GM19438 (cell line): Measurements from ENCODE around the gene ANKRD17.

Source experiments
- ATAC-seq: cut with Tn5 transposase; IDR thresholded peaks from one replicate; pipeline ENCODE4 v1.9.1; 2021; ENCODE audit warnings: low read depth; ENCODE audit not compliant: unreplicated experiment

Gene ANKRD17

DNA sequence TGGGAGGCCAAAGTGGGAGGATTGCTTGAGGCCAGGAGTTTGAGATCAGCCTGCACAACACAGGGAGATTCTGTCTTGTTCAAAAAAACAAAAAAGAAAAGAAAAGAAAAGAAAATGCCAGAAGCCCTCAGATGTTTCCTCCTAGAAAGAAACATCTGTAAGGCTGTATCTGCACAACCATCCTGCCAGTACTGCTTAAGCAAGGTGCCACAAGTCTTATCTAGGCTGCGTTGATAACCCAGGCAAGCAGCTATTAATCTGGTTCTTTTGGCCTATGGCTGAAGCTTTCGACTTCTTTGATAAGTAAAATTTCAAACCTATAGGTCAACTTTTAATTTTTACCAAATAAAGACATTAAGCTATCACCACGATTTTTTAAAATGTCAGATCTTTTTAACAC lies 192.2 kb downstream of the ANKRD17 start:
- no peak for ATAC-seq

DNA sequence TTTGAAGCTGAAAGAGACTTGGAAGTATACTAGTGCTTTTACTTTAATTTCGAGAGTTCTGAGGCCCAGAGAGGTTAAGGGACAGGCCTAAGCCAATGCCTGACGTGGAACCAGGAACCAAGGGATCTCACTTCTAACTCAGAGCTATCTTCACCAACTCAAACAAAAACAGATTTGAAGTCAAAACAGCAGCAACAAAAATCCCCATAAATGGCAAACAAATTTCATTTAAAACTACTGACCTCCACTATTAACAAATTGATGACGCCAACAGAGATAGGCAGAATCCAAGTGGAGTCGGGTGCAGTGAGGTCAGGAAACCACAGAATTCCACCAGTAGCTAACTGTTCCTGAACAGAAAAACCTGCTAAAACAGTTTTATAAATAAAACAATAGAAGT lies 194.1 kb downstream of the ANKRD17 start:
- ATAC-seq, result no peak

DNA sequence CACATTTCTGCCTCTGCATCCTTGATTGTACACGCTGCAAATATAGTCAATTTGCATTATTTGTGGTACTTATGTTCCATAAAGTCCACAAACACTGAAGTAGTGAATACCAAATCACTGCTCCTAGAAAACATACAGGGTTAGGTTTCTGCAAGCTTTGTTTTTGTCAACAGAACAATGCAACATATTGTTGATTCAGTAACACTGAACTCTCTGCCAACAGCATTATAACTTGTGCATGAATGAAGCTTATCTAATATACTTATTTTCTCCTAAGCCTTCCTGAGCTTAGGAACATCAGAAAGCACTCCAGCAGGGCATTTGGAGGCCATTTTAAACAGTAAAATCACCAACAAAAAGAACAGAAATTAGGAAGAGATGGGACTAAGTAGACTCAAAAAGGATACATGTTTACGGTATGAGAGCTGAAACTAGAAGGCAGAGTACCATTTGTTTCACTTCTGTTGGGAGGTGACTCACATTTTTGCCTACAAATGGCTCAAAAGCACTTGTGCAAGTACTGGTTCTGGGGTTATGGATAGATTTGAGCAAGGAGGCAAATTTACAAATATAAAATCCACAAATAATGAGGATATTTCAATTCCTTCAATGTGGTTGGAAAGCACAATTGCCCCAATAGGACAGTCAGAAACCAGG lies 203.2 kb downstream of the ANKRD17 start:
- peak; percentile 98 for ATAC-seq

DNA sequence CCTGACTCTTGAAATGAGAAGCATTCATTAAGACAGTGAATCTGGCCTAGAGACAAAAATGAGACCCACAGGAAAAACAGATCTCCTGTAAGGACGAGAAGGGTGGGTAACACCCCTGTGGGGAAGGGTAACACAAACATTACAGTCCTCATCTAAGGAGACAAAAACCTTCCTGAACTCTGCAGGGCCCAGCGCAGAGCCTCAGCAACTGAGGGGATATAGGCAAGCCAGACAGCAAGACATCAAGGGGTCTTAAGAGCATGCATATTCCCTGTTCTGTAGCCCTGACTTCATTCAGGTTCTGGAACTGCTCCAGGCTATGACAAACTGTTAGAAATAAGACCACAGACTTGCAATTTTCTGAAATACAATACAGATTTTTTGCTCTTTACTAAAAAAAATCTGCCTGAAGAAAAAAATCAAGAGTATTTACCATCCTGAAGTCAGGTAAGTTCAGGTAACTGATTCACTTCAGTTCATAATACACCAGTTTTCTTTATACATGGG lies 204.6 kb downstream of the ANKRD17 start:
- ATAC-seq, result no peak

DNA sequence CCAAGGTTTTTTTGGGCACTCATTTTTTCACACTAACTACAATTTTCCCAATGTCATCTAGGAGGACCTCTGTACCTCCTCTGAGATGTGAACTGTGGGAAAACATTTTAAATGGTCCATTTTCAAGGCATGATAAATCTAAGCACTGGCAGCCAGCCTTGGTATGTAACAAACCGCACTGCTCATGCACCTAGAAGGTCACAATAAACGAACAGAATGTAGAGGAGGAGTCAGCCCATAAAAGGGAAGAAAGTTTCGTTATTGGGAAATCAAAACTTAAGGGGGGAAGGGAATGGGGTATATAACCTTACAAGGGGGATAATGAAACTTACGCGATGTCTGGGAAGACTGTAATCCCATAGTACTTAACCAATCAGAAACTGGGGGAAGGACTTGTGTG lies 205.5 kb downstream of the ANKRD17 start:
- no peak for ATAC-seq

DNA sequence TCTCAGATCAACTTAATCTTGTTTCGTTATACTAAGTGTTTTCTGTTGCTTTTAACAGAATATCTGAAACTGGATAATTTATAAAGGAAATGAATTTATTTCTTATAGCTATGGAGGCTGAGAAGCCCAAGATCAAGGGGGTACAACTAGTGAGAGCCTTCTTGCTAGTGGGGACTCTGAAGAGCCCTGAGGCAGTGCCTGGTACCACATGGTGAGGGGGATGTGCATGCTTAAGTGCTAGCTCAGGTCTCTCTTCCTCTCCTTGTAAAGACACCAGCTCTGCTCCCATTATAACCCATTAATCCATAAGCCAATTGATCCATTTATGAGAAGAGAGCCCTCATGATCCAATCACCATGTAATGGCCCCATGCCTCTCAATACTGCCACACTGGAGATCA lies 207.0 kb downstream of the ANKRD17 start:
- ATAC-seq, result no peak

DNA sequence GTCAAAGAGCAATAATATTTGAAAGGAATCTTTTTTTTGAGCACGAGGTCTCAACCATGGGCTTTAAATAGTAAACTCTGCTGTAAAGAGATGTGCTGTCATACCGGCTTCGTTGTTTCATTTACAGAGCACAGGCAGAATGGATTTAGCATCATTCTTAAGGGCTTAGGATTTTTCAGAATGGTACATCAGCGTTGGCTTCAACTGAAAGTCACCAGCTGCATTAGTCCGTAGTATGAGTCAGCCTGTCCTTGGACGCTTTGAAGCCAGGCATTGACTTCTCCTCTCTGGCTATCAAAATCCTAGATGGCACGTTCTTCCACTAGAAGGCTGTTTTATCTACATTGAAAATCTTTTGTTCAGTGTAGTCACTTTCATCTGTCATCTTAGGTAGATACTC lies 212.7 kb downstream of the ANKRD17 start:
- ATAC-seq, result no peak

DNA sequence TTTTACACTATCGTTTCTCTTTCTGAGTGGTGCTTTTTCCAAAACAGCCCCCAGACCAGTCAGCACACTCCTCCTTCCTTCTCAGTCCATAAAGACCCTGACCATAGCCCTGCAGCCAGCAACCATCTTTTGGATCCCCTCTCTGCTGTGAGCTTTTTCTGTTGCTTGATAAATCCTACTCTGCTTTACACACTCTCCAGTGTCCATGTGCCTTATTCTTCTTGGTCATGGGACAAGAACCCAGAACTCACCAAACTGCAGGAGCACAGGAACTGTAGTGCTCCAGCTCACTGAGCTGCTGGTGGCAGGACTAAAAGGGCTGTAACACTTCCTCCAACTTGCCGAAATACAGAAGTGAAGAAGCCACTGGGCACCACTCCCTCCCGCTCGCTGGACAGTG lies 221.5 kb downstream of the ANKRD17 start:
- no peak for ATAC-seq

DNA sequence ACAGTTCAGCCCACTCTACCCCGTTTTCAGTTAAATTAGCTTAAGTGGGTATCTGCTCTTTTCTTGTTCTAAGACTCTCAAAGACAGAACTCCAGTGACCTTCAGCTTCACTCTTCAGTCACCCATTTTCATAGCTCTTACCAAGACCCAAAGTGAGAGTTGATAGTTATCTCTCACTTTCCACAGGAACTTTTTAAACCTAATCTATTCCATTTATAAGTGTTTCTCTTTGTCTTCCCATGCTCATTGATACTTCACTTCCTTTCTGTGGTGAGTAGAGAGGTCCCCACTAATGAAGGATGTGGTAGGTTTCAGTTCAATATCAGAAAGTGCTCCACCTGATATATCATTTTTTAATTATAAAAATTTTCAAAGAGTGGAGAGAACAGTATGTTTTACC lies 222.5 kb downstream of the ANKRD17 start:
- ATAC-seq, result no peak

DNA sequence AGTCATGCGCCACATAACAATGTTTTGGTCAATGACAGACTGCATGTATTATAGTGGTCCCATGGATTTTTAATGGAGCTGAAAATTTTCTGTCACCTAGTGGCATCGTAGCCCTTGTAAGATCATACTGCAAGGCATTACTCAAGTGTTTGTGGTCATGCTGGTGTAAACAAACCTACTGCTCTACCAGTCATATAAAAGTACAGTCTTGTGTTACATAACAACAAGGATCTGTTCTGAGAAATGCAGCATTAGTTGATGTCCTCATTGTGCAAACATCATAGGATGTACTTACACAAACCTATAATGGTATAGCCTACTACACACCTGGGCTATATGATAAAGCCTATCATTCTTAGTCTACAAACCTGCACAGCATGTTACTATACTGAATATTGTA lies 223.7 kb downstream of the ANKRD17 start:
- ATAC-seq, result no peak

DNA sequence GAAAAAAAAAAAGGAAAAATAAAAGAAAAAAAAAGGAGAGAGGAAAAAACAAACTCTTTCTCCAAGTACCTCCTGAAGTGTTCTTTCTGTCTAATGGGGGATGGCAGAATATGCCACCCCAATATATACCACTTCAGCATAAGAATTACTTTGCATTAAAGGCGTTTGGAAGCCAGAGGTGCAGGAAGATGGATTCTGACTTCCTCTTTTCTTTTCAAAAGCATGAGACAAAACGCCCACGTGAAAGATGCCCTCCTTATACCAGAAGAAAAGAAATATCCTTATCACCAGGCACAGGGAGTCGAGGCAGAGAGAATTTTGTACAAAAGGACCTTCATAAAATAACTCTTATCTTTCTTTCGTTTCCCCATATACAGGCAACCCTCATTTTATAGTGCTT lies 230.0 kb downstream of the ANKRD17 start:
- ATAC-seq, result no peak
